Measurements from ENCODE around the gene FAM78A. TPM values are rescaled to one million over a fixed set of nuclear protein-coding genes. Genes with fewer than 3 reads are reported as not detected.

The FAM78A gene
- total RNA-seq, 1 experiment from 2014 or later, result not detected

- Mint-ChIP-seq H3K4me3 (ENCODE audit: low read depth, unreplicated experiment) (no peak overlapping the region), H3K27ac (ENCODE audit: unreplicated experiment) (no peak overlapping the region), H3K4me1 (ENCODE audit: low read depth, unreplicated experiment) (no peaks in the 10 kb centered on the region), H3K27me3 (ENCODE audit: unreplicated experiment) (peaks cover 31% of the 10 kb centered on the region), H3K36me3 (ENCODE audit: insufficient read depth, unreplicated experiment) (peaks cover 5% of the 10 kb centered on the region), H3K9me3 (ENCODE audit: low read depth, unreplicated experiment) (no peaks in the 10 kb centered on the region)
- no TSS peak for BruUV-seq (replicated peaks)
- TF ChIP-seq CTCF (IDR thresholded peaks at IDR 0.05; ENCODE audit: unreplicated experiment), result no peak
- CTCF ChIA-PET, result no interaction called here
- DNase-seq, result no peak
- intact Hi-C loops (cut with micrococcal nuclease; ENCODE audit: unreplicated experiment), result no loop called here
Measured at GRCh38 chr9:131274674-131275331, 1.5 kb downstream of the FAM78A start.

- TF ChIP-seq CTCF (IDR thresholded peaks at IDR 0.05; ENCODE audit: unreplicated experiment), result no peak
- intact Hi-C loops (cut with micrococcal nuclease; ENCODE audit: unreplicated experiment), result no loop called here
- H3K4me3 Mint-ChIP-seq (ENCODE audit: low read depth, unreplicated experiment), result no peak overlapping the region
- peaks cover 31% of the 10 kb centered on the region for H3K27me3 Mint-ChIP-seq (ENCODE audit: unreplicated experiment)
- BruUV-seq (replicated peaks), result no TSS peak
- no peak for DNase-seq
- H3K36me3 Mint-ChIP-seq (ENCODE audit: insufficient read depth, unreplicated experiment), result peaks cover 5% of the 10 kb centered on the region
- no peaks in the 10 kb centered on the region for H3K9me3 Mint-ChIP-seq (ENCODE audit: low read depth, unreplicated experiment)
- H3K4me1 Mint-ChIP-seq (ENCODE audit: low read depth, unreplicated experiment), result no peaks in the 10 kb centered on the region
- CTCF ChIA-PET, result no interaction called here
- no peak overlapping the region for H3K27ac Mint-ChIP-seq (ENCODE audit: unreplicated experiment)
Measured at GRCh38 chr9:131273856-131274673, 2.2 kb downstream of the FAM78A start.

GRCh38 chr9:131273146-131273855 is 3.0 kb downstream of the FAM78A start:
- BruUV-seq (replicated peaks), result no TSS peak

More at GRCh38 chr9:131273146-131273855, 3.0 kb downstream of the FAM78A start:
- peaks cover 31% of the 10 kb centered on the region for H3K27me3 Mint-ChIP-seq (ENCODE audit: unreplicated experiment)
- no peak for TF ChIP-seq CTCF (IDR thresholded peaks at IDR 0.05; ENCODE audit: unreplicated experiment)
- H3K27ac Mint-ChIP-seq (ENCODE audit: unreplicated experiment), result no peak overlapping the region
- H3K36me3 Mint-ChIP-seq (ENCODE audit: insufficient read depth, unreplicated experiment), result peaks cover 5% of the 10 kb centered on the region
- DNase-seq, result no peak
- H3K4me1 Mint-ChIP-seq (ENCODE audit: low read depth, unreplicated experiment), result no peaks in the 10 kb centered on the region
- intact Hi-C loops (cut with micrococcal nuclease; ENCODE audit: unreplicated experiment), result no loop called here
- CTCF ChIA-PET, result no interaction called here
- no peak overlapping the region for H3K4me3 Mint-ChIP-seq (ENCODE audit: low read depth, unreplicated experiment)
- no peaks in the 10 kb centered on the region for H3K9me3 Mint-ChIP-seq (ENCODE audit: low read depth, unreplicated experiment)

Measured in Calu3 (cell line).